Lung (tissue), 12 donors: Measurements from ENCODE around the gene EXOSC10. TPM values are rescaled to one million over a fixed set of nuclear protein-coding genes. Genes with fewer than 3 reads are reported as not detected.

Experiments used
- ATAC-seq: fragments of 200-7000 bp; cut with Tn5 transposase; one replicate; pipeline ENCODE4 v1.9.1; 2020; ENCODE audit warnings: moderate number of reproducible peaks; ENCODE audit not compliant: insufficient read depth, low FRiP score
- DNase-seq, 3 donors: peaks; one replicate each; pipeline ENCODE4 v3.0.0-alpha.2; 2013 to 2017
- H3K27ac ChIP-seq, 2 donors: one replicate each; pipeline ENCODE4 v1.5.1; 2013; ENCODE audit warnings: mild to moderate bottlenecking in 2 of 2, moderate library complexity in 2 of 2, control low read depth in 1 of 2, inconsistent platforms in 1 of 2, low read depth in 1 of 2, low read length in 1 of 2
- H3K27me3 ChIP-seq, 3 donors: one replicate each; pipeline ENCODE4 v1.5.1; 2013; ENCODE audit warnings: low read length in 2 of 3; ENCODE audit not compliant: control insufficient read depth in 3 of 3, insufficient read depth in 3 of 3
- H3K36me3 ChIP-seq, 4 donors: one replicate each; pipeline ENCODE4 v1.5.1; 2013; ENCODE audit warnings: low read length in 4 of 4, mild to moderate bottlenecking in 1 of 4, moderate library complexity in 1 of 4; ENCODE audit not compliant: control insufficient read depth in 4 of 4, insufficient read depth in 4 of 4
- H3K4me1 ChIP-seq, 5 donors: one replicate each; pipeline ENCODE4 v1.5.1; 2013; ENCODE audit warnings: low read length in 5 of 5, mild to moderate bottlenecking in 2 of 5, moderate library complexity in 1 of 5; ENCODE audit not compliant: control insufficient read depth in 5 of 5, insufficient read depth in 5 of 5
- H3K4me3 ChIP-seq: one replicate; pipeline ENCODE4 v1.5.1; 2013; ENCODE audit warnings: mild to moderate bottlenecking, control low read depth, moderate library complexity
- H3K9ac ChIP-seq, 2 donors: one replicate each; pipeline ENCODE4 v1.5.1; 2013; ENCODE audit warnings: low read length in 2 of 2, control low read depth in 1 of 2; ENCODE audit not compliant: insufficient read depth in 1 of 2
- H3K9me3 ChIP-seq, 4 donors: one replicate each; pipeline ENCODE4 v1.5.1; 2013; ENCODE audit warnings: low read length in 3 of 4, mild to moderate bottlenecking in 1 of 4, moderate library complexity in 1 of 4; ENCODE audit not compliant: control insufficient read depth in 4 of 4, insufficient read depth in 3 of 4
- CTCF ChIP-seq: IDR thresholded peaks from 2 replicates; pipeline ENCODE4 v1.5.1; 2012; ENCODE audit warnings: mild to moderate bottlenecking; ENCODE audit errors: control extremely low read depth, extremely low read depth
- WGBS, 2 donors: extraction: QIAGEN DNeasy Blood & Tissue Kit; methylation state at CpG; one replicate each; pipeline ENCODE4 v1.1.7; 2013; 5-methylcytosine and 5-hydroxymethylcytosine counted together
- polyA plus RNA-seq, 2 donors: library from polyadenylated mRNA; stranded (reverse); fragments of 200-250 nt; gene quantifications; one replicate each; pipeline ENCODE4 v1.2.1, GENCODE V29; 2013
- total RNA-seq, 2 donors: library from RNA; depleted of rRNA in 1 of 2; stranded (reverse); fragments of >200 nt in 1 of 2; gene quantifications; one replicate each; pipeline ENCODE4 v1.2.1, GENCODE V29; 2014 to 2021
- donor health status: control.
- donor health status: control.
- donor health status: Bipolar disorder and iron deficiency.
- donor health status: healthy.
- donor health status: DM: yes; HTN: yes; CAD: no.

EXOSC10 gene
- total and polyA plus RNA-seq, 4 donors, result 29.0 to 75.1 (median 42.3) TPM

GRCh38 chr1:11134898-11135266, 35.2 kb upstream of the EXOSC10 start:
- no peak for DNase-seq
- H3K27ac ChIP-seq, result no peak overlapping the region
- no peaks in the 10 kb centered on the region for H3K27me3 ChIP-seq
- peaks cover 0 to 5% (median 0%) of the 10 kb centered on the region in 5 donors for H3K4me1 ChIP-seq
- H3K9me3 ChIP-seq, result no peaks in the 10 kb centered on the region
- 79 to 91% methylated on average over 5 of the region's 5 CpGs for WGBS, 2 donors
- peaks cover 25 to 47% (median 33%) of the 10 kb centered on the region in 4 donors for H3K36me3 ChIP-seq
- no peak for TF ChIP-seq CTCF
- H3K4me3 ChIP-seq, result no peak overlapping the region
- ATAC-seq, result no peak
- no peak overlapping the region for H3K9ac ChIP-seq

GRCh38 chr1:11134251-11134897, 34.7 kb upstream of the EXOSC10 start:
- H3K4me1 ChIP-seq, result peaks cover 0 to 5% (median 0%) of the 10 kb centered on the region in 5 donors
- H3K27me3 ChIP-seq, result no peaks in the 10 kb centered on the region
- no peak for ATAC-seq
- 76 to 79% methylated on average over 5 of the region's 5 CpGs for WGBS, 2 donors
- no peak for DNase-seq
- no peaks in the 10 kb centered on the region for H3K9me3 ChIP-seq
- no peak overlapping the region for H3K27ac ChIP-seq
- H3K36me3 ChIP-seq, result peaks cover 28 to 50% (median 35%) of the 10 kb centered on the region in 4 donors
- no peak overlapping the region for H3K4me3 ChIP-seq
- no peak for TF ChIP-seq CTCF
- H3K9ac ChIP-seq, result no peak overlapping the region

GRCh38 chr1:11132563-11133293, 33.1 kb upstream of the EXOSC10 start:
- H3K4me3 ChIP-seq, result no peak overlapping the region
- DNase-seq (no peak), ATAC-seq (no peak)
- WGBS, 2 donors, result 92 to 96% methylated on average over 8 of the region's 8 CpGs
- no peaks in the 10 kb centered on the region for H3K9me3 ChIP-seq
- H3K36me3 ChIP-seq, result peaks cover 36 to 51% (median 41%) of the 10 kb centered on the region in 4 donors
- TF ChIP-seq CTCF, result no peak
- H3K4me1 ChIP-seq, result peaks cover 0 to 5% (median 0%) of the 10 kb centered on the region in 5 donors
- no peaks in the 10 kb centered on the region for H3K27me3 ChIP-seq
- no peak overlapping the region for H3K9ac ChIP-seq
- no peak overlapping the region for H3K27ac ChIP-seq
